H4 (cell line): ENCODE results near the gene STMN3. TPM values are rescaled to one million over a fixed set of nuclear protein-coding genes. Genes with fewer than 3 reads are reported as not detected.

Experiments used
- total RNA-seq: library from RNA; depleted of rRNA; stranded (reverse); fragments of >200 nt; shearing (Covaris generic); gene quantifications from 2 replicates; pipeline ENCODE4 v1.2.3, GENCODE V29; 2014; rRNA removed

The STMN3 gene
- total RNA-seq, 1 experiment from 2014 or later: 9.4 TPM

Other genes starting within 250 kb of the STMN3 start
- gene KCNQ2, start 180.8 kb downstream of the STMN3 start, total RNA-seq: 3.4 and 6.6 TPM in 2 replicates
- gene EEF1A2, start 154.3 kb downstream of the STMN3 start, total RNA-seq: 181 and 233 TPM in 2 replicates
- gene PPDPF, start 132.7 kb downstream of the STMN3 start, total RNA-seq: 93.2 and 126 TPM in 2 replicates
- not detected in 2 replicates for gene PTK6, start 116.0 kb downstream of the STMN3 start, total RNA-seq
- gene SRMS, start 105.7 kb downstream of the STMN3 start, total RNA-seq: not detected in 2 replicates
- gene FNDC11, start 99.3 kb downstream of the STMN3 start, total RNA-seq: not detected in 2 replicates
- gene HELZ2, start 79.2 kb downstream of the STMN3 start, total RNA-seq: 12.3 and 23.2 TPM in 2 replicates
- 5.5 and 6.0 TPM in 2 replicates for gene GMEB2, start 26.3 kb downstream of the STMN3 start, total RNA-seq
- gene RTEL1, start 4.9 kb upstream of the STMN3 start, total RNA-seq: 8.6 and 11.6 TPM in 2 replicates
- 0.10 and 0.39 TPM in 2 replicates for gene TNFRSF6B, start 43.2 kb upstream of the STMN3 start, total RNA-seq
- gene ARFRP1, start 54.6 kb upstream of the STMN3 start, total RNA-seq: 24.6 and 36.0 TPM in 2 replicates
- 5.4 and 9.4 TPM in 2 replicates for gene ZGPAT, start 54.6 kb upstream of the STMN3 start, total RNA-seq
- gene LIME1, start 83.2 kb upstream of the STMN3 start, total RNA-seq: 0.27 and 0.68 TPM in 2 replicates
- 12.9 and 18.8 TPM in 2 replicates for gene SLC2A4RG, start 86.4 kb upstream of the STMN3 start, total RNA-seq
- 0.68 and 3.1 TPM in 2 replicates for gene ZBTB46, start 177.8 kb upstream of the STMN3 start, total RNA-seq
- not detected in 2 replicates for gene ABHD16B, start 208.1 kb upstream of the STMN3 start, total RNA-seq
- gene TPD52L2, start 211.8 kb upstream of the STMN3 start, total RNA-seq: 44.7 and 56.7 TPM in 2 replicates
- gene DNAJC5, start 241.7 kb upstream of the STMN3 start, total RNA-seq: 16.1 and 21.0 TPM in 2 replicates